ENCODE data around the gene FANCC.
"Not testable (repeated sequence)": the region's sequence is repeated elsewhere in the genome, so short reads cannot be mapped to it uniquely, and the experiment has no call there.

Gene FANCC

DNA sequence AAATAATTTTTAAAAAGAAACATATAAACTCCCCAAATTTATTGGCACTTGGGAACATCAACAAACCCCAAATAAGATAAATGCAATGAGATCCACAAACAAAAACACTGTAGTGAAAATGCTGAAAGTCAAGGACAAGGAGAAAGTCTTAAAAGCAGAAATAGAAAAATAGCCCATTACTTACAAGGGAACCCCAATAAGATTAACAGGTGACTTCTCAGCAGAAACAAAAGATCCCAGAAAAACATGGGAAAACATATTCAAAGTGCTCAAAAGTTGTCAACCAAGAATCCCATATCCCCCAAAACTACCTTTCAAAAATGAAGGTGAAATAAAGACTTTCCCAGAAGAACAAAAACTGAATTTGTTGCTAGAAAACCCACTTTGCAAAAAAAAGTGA lies 40.0 kb downstream of the FANCC start:
- no peak for DNase-seq

DNA sequence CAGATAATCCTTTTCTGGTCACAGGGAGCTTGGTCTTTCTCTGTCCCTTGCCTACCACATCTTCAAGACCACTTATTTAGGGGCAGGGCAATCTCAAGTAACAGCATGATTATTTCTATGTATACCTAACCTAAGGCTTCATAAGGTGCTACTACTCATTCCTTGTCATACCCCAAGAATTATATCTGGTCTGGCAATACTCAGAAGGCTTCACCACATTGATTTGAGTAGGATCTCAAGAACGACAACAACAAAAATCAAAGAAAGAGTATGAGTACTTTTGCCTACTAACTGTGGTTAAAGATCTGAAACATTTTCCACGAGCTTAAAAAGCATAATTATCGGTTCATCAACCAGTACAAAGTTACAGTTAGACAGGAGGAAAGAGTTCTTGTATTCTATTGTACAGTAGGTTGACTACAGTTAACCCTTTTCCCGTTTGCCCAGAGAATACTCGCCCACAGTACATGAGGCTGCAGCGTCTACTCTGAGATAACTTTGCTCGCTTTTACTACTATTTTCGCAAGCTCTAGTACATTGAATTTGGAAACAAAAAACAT lies 41.0 kb downstream of the FANCC start:
- no peak for DNase-seq

DNA sequence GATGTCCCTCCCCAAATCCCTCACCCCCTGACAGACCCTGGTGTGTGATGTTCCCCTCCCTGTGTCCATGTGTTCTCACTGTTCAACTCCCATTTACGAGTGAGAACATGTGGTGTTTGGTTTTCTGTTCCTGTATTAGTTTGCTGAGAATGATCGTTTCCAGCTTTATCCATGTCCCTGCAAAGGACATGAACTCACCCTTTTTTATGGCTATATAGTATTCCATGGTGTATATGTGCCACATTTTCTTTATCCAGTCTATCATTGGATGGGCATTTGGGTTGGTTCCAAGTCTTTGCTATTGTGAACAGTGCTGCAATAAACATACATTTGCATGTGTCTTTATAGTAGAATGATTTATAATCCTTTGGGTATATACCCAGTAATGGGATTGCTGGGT lies 43.3 kb downstream of the FANCC start:
- not testable (repeated sequence) for DNase-seq

DNA sequence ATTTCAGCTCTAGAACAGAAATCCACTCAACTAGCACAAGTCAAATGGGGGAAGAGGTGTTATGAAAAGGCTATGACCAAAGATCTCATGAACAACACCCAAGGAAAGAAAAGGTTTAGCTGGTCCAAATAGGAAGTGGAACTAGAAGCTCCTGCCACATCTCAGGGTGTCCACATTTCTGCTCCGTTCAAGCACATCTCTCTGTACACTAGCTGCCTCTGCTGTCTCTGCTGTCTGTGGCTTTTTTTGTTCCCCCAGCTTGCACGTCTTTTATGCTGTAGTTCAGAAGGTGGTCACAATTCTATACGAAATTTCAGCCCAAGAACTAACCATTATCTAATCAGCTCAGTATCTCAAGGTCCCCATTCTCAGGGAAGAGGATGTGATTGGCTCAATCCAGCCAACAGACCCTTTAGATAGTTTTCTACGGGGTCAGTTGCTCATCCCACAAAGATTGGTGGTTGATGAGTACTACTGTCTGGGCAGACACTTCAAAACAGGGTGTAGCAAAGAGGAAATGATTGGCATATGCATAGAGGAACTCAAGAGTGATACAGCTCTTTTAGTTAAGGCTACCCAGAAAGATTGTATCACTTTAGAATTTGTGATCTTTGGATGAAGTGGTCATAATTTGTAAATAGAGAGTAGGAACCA lies 44.0 kb downstream of the FANCC start:
- DNase-seq = no peak

DNA sequence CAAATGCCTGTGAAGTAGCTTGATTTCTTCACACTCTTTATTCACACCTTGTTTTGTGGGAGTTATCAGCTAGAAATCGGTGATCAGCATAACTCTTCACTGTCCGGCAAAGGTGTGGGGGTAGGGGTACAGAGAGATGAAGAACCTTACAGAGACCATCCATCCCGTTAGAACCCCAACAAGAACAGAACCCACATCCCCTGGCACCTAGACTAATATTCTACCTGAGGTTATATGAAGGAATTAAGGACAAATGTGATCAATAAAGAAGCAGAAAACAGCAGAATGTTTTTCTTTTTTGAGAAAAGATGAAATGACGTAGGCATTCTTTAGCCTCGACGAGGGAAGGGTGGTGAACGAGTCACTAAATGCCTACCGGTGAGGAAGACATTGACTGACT lies 44.7 kb downstream of the FANCC start:
- DNase-seq = no peak

DNA sequence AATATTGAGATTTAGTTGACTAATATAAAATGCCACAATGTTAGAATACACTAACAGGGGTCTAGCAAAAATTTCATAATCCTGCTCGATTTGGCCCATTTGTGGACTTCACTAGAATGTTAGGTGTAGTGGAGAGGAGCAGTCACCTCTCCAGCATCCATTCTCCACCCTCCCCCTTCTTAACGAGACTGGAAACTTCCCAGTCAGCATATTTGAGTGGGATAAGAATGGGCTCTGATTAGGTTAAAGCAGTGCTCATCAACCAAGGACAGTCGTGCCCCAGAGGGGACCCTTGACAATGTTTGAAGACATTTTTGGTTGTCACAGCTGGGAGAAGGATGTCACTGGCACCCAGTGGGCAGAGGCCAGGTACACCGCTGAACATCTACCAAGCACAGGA lies 46.7 kb downstream of the FANCC start:
- DNase-seq = no peak

DNA sequence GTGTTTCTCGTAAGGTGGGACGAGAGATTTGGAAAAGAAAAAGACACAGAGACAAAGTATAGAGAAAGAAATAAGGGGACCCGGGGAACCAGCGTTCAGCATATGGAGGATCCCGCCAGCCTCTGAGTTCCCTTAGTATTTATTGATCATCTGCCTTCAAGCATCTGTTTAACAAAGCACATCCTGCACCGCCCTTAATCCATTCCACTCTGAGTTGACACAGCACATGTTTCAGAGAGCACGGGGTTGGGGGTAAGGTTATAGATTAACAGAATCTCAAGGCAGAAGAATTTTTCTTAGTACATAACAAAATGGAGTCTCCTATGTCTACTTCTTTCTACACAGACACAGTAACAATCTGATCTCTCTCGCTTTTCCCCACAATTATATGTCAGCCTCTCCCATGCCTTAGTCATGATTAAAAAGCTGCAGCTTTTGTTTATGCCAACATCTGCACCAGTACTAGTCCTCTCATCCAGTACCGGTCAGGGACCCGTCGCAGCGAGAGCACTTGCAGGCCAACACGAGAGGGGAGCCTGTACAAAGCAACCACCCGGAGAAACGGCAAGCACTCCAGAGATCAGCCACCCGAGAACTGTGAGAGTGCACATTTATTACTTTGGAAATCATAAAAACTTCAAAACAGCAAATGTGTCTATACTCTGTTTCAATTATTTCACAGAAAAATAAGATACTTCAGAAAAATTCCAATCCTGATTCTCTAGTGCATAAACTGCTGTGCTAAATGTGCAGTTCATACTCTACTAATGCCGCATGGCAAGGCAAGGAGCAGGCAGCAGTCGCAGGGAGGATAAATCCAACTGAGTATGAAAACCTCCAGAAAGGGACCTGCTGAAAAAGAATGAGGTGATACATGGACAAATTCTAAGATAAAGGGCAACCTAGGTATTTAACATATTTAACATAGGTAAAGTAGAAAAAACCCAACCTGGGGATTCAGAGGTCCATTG lies 47.4 kb downstream of the FANCC start:
- DNase-seq = peak; percentile 12

DNA sequence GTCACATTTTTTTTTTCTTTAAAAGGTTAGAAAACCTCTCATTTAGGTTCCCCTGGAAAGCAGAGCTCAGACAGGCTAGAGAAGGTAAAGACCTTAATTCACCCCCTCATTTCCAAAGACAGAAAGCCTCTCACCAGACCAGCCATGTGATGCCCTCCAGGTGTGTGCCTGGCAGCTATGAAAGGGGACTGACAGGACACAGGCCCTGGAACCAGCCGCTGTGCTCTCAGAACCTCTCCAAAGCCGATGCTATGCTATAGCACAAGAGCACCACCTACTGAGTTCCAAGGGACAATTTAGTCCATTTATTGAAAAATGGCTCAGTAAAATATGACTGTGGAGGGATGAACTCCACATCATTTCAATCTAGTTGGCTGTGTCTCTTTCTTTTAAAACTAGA lies 48.8 kb downstream of the FANCC start:
- peak; percentile 19 for DNase-seq

DNA sequence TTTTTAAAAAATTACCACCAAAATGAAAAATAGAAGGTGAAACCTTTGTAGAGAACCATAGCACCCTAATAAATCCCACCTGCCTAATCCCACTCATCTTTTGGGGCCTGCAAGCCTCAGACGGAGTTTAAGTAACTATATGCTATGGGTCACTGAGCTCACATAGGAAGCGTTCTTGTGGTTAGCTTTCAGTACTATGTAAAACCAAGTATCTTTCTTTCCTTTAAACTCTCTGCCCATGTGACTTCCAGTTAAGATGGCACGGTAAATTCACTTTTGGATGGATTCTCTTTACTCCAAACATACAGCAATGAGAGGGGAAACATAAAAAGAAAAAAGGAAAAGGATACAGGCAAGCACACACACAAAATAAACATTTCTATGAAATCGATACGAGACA lies 50.9 kb downstream of the FANCC start:
- no peak for DNase-seq

DNA sequence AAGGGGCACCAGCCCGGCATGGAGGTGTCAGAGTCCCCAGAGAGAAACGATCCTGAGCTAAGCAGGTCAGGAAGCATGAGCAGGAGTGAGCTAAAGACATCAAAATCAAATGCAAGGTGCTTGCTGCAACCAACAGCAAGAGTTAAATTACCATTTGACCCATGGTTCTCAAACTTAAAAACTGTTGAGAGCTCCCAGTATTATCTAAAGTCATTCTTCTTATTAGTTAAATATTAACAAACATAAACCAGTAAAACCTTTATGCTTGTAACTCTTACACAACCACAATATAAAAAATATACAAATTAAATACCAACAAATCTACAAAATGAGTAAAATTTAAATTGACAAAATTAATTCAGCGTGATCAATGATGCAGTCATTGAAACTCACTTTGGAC lies 51.5 kb downstream of the FANCC start:
- DNase-seq = no peak

DNA sequence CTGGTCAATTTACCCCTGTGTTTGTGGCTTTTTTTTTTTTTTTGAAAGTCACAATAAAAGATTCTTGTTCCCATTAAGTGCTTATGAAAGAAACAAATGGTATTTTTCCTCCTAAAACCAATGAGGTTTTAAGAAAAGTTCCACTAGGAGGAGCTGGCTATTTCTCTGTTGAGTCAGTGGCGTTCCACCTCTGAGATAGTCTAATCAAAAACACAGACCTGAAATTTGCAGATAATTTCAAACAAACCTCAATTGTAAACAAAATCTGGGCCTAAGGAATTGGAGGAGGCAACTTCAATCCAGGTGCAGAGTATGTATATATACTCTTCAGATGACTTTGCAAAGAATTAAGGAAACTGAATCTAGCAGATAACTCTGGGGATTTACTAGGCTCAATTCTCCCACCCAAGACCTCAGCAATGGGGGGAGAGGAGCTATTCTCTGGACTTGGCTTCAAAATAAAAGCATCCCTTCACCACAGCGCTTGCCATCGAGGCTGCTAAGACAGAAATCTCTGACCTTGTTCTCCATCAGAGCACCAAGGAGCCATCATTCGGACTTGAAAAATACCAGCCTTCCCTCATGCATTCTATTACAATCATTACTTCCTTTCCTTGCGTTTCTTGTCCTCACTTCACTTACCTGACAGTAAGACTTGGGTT lies 52.4 kb downstream of the FANCC start:
- DNase-seq = peak; percentile 48

DNA sequence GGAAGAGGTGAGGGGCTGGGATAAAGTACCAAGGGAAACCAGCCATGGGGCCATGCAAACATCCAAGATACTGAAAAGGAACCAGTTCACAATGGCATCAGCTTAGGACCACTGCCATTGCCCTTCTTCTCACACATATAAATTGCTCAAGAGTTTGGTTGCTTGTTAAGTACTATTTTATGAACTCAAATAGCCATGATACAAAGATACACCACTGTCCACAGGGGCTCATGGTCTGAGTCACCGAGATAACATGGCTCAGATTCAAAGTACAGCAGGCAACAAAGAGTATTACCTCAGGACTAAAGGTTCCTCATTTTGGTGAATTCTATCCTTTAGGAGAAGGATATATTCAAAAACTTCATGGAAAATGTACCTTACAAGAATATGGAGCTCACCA lies 55.6 kb downstream of the FANCC start:
- DNase-seq = peak; percentile 21

DNA sequence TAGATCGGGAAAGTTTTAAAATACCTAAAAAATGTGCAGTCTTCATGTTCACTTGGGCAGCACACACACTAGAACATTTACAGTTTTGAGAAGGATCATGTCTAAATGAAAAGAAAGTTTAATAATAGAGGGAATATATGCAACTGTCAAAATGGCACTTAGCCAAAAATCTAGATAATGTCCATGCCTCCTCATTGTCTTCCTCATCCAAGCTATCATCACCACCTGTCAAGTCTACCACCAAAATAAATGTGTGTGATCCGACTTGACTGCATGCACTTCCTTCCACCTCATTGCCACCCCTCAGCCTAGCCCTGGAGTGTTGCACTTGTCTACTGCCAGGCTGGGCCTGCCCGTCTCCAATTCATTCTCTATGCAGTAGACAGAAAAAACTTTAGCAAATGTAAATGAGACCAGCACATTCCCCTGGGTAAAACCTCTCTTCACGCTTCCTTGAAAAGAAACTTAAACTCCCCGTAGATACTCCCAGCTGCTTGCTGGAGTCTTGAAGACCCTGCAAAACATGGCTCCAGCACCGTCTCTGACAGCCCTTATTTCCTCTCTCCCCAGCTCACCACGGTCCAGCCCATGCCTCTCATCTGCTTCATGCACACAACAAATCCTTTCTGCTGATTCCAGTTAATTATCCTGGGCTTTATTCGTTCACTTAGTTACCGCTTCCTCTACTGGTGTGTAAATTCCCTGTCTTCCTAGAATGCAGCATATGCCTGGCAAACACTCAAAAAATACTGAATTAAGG lies 66.9 kb downstream of the FANCC start:
- DNase-seq = no peak

DNA sequence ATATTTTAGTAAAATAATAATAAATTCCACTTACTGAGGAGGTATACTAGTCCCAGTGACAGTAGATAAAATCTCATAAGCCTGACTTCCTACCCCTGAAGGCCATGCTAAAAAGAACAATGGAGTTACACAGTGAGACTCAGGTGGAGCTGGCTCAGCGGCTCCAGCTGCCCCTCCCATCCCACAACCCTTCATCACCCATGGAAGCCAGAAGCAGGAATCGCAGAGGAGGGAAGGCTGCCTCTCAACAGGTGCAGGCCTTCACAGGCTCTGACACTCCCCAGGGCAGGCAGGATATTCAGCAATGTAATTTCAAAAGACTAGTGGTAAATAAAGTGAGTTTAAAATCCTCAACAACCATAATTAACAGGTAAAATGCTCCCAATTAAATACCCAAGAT lies 67.5 kb downstream of the FANCC start:
- no peak for DNase-seq

DNA sequence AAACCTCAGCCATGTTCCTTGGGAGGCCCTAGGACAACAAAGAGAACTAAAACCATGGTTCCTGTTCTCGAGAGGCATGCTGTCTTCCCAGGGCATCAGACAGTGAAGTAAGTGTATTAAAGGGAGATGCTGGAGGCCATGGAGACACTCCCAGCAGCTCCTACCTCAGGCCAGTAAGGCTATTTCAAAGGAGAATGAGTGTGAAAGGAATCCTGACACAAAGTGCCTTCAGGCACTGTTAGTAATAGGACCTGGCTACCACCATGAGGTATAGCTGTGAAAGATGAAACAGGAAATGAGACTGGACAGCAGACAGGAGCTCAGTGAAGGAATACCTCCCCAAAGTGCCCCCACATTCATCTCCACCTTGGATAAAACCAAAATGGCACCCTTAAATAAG lies 71.0 kb downstream of the FANCC start:
- DNase-seq = no peak

DNA sequence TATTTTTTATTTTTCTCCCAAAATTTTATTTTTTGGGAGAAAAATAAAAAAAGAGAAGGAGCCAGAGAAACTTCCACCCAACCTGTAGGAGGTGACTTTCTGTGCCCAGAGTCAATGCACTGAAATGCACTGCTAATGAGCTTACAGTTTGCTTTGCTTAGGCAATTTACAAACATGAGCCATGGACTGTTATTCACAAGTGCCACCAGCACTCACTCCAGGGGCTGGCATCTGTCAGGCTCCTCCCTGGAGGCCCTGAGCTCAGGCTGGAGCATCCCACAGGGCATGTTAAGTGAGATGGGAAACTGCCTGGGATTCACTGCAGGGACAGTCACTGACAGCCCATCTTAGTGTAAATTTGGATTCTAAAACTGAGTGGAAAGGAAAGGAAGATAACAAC lies 74.9 kb downstream of the FANCC start:
- DNase-seq = no peak

DNA sequence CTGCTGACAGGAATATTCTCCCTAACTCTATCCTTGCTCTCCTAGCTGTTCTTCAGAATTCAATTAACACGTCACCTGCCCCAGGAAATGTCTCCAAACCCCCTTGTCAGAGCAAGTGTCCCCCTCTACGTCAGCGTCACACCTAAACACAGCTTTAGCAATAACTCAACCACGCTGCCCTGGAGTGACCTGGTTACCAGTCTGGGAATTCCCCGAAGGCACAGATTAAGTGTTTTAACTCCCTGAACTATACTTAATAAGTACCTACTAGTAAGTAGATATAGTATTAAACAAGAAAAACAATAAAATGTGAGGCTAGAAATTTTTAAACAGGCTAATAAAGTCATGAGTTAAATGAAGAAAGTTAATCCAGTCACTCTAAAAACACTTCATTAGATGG lies 78.4 kb downstream of the FANCC start:
- DNase-seq = no peak

DNA sequence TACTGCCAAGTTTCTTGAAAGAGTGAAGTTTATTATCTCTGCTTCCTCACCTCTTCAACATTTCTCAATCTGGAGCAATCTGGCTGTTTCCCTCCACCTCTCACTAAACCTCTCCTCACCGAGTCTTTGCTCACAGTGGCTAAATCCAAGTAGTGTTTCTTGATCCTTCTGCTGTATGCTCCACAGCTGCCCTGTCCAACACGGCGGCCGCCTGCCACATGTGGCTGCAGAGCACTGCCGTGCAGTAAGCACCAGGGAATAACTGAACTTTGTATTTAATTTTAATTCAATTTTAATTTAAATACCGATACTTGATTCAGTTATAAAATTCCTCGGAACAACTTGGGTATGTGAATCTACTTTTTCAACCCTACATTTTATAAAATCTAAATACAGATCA lies 80.2 kb downstream of the FANCC start:
- DNase-seq = no peak

DNA sequence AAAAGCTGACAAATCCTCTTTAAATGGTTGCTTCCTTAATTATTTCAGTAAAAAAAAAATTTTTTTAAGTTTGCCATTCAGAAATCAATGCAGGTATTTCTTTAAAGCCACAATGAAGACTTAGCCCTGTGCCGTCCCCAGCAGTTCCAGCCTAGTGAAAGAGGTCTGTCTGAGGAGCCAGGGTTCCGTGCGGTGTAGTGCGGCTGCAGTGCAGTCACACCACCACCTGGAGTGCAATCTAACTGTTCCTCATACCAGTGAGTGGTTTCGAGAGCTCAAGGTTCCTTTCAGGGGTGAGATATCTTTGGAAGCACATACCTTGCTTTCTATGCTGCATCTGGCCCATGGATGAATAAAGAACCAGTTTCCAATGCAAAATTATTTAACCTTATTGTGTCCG lies 87.5 kb downstream of the FANCC start:
- no peak for DNase-seq

DNA sequence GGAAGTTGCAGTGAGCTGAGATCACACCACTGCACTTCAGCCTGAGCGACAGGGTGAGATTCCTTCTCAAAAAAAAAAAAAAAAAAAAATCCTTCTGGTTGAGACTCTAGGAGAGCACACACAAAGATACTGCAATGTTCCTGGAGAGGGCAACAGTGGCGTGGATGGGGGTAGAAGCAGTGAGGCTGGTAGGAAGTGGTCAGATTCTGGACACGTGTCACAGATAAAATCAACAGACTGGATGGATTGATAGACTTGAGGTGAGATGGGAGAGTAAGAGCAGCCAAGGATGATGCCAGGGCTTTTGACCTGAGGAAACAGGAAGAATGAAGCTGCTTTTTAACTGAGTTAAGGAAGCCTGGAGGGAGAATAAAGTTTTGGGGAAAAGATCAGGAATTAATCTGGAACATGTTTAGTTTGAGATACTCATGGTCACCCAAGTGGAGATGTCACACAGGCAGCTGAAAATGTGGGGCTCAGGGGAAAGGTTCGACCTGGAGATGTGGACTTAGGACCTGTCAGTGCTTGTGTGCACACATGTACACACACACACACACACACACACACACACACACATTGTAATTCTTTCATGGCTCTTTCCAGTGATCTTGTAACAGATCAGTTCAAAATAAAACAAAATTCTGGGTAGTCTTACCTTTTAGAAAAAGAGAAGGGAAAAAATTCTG lies 88.1 kb downstream of the FANCC start:
- no peak for DNase-seq

DNA sequence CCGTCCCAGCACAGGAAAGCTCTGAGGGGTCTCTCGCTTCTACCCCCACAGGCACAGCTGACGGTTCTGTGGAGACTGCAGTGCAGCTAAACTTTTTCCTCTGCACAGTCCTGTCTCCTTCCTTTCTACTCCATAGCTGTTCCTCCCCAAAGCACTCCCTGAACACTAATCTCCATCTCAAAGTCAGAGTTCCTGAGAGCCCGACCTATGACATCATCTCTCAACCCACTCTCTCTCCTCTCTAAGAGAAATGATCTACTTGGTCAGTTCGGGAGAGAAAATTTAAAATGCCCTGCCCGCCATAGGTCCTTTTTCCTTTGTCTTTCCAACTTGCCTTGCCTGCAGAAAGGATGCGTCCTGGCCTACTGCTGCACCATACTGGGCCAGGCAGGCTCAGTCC lies 90.6 kb downstream of the FANCC start:
- DNase-seq = no peak

DNA sequence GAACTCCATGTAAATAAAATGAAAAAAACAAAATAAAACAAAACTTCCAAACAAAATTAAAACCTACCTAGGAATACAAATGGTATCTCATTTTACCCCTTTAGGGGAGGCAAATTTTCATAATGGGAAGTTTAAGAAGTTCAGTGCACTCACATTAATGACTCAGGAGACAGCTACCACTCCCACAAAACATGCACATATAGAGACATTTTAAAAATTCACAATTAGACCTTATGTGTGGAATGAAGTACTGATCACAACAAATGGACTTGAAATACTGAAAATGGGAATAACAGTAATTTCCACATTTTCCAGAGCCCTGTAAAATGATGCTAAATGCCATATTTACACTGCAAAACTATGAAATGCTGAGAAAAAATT lies 91.8 kb downstream of the FANCC start:
- no peak for DNase-seq

Data from fibroblast of skin of right quadriceps (primary cell).